Activated CD8-positive, alpha-beta memory T cell treated with anti-CD3 and anti-CD28 coated beads, Interleukin-2, amount 50 U/mL, for 4 hours (primary cell): ENCODE results near the gene CACNA2D2.

Experiments used
- DNase-seq: peaks from one replicate; pipeline ENCODE4 v3.0.0-alpha.2; 2020

Gene CACNA2D2

DNA sequence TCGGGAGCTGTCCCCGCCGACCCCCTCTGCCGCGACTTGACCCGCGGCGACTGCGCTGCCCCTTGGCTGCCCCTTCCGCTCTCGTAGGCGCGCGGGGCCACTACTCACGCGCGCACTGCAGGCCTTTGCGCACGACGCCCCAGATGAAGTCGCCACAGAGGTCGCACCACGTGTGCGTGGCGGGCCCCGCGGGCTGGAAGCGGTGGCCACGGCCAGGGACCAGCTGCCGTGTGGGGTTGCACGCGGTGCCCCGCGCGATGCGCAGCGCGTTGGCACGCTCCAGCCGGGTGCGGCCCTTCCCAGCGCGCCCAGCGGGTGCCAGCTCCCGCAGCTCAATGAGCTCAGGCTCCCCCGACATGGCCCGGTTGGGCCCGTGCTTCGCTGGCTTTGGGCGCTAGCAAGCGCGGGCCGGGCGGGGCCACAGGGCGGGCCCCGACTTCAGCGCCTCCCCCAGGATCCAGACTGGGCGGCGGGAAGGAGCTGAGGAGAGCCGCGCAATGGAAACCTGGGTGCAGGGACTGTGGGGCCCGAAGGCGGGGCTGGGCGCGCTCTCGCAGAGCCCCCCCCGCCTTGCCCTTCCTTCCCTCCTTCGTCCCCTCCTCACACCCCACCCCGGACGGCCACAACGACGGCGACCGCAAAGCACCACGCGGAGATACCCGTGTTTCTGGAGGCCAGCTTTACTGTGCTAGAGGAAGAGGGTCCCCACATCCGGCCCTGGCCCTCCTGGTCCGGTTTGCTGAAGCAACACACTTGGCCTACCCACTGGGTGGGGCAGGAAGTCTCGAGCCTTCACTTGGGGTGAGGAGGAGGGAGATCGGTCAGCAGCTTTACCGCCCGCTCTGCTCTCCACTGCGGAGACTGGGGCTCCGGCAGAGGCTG is 162.7 kb downstream of the CACNA2D2 start, which contains the start of gene RASSF1:
Gene RASSF1, minus strand, starts transcription at position 389 of the 882 bp plus-strand sequence. Its CDS starts 31 bp downstream, at position 358.
- DNase-seq = peak; percentile 53

DNA sequence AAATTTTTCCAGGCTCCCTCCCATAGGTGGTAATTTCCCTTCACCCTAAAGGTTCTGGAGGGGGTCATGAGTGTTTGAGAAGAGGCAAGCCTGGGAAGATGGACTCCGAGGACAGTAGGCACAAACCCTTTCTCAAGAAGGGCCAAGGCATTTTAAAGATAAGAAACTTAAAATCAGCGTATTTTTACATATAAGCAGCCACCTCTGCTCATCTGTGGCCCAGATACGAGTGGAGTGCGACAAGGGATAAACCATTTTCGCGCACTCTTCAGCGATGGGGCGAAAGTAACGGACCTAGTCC is 163.3 kb downstream of the CACNA2D2 start:
- no peak for DNase-seq

DNA sequence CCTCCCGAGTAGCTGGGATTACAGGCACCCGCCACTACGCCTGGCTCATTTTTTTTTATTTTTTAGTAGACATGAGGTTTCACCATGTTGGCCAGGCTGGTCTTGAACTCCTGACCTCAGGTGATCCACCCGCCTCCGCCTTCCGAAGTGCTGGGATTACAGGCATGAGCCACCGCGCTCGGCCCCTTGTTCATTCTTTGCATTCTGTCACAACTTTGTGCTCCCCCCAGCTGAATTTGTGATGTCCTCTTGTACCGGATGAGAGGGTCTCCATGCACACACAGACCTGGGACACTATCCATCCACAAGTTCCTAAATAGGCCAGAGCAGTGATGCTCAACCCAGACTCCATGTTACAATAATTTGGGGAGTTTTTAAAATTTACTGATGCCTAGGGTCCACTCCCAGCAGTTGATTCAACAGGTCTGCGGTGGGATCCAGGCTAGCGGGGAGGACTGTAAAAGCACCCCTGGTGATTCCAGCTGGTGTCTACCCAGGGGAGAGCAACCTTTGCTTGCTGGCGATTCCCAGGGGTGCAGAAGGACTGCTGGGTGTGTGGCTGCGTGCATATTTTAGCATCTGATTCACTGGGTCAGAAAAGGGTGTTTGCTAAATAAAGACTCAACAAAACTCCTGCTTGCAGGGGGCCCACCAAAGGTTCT is 163.8 kb downstream of the CACNA2D2 start:
- DNase-seq = no peak

DNA sequence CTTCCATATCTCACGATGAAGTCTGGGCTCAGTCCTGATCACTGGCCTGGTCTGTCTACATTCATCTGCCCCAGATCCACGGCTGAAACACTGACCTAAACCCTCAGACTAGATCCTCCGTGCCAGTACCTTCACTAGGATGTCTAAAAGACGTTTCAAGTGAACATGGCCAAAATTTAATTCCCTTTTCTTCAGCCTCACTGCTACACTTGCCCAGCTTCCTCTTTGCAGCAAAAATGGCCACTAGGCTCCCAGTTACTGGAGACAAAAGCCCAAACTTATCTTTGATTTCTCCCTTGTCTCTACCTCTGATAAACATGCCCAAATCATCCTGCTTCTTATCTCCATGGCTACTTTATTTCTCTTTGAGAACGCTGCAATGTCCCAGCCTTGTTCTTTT is 164.5 kb downstream of the CACNA2D2 start:
- DNase-seq = no peak

DNA sequence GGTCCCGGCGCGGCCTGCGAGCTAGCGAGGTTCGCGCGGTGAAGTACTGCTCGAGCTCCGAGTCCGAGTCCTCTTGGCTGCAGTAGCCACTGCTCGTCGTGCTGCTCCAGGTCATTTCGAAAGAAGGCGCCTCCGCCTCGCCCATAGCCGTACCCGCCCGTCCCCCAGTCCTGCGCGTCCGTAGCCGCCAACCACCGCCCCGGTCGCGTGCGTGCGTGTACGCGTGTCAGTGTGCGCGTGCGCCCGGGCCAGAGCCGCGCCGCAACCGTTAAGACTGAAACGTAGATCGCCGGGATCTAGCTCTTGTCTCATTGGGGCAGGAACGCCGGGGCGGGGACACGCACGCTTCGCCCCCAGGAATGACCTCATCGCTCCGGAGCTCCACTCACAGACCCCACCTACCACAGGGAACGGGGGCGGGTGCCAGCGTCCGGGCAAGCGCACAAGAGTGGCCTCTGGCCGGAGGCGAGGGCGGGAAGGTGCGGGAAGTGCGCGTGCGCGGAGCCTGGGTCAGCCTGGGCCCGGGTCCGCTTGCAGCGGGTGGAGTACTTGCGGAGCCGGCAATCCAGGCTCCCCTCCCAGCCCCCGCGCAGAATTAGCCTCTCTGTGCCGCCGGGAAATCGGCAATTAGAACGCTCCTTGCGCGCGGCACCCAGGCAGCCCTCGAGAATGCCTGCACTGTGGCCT is 166.1 kb downstream of the CACNA2D2 start:
- DNase-seq = peak; percentile 94

DNA sequence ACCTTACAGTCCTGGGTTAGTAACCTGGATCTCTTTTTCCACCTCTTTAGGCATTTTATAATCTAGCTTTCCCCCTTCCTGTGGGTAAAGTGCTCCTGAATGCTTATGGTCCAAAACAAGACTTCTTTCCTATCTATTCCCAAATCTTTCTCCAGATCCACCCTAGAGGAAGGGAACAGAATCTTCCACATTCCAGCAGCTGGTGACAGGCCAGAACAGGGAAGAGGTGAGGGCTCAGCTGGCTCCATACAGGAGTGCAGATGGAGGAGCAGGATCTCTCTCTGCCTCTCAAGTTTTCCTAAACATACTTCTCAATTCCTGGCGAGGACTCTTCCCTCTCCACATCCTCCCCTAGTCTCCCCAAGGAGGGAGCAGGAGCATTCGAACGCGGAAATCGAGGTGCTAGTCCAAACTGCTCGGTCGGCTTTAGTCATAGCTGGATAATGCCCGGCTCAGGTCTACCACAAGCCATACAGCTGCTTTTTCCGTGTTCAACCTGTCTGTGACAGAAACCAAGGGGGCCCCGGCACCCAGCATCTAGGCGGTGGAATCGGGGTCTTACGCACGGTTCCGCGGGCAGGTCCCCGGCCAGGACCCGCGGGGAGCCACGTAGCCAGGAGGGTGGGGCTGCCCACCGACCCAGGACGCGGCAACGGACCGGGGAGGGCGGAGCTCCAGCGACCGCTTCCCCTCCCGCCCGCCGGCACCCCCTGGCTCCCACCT is 166.8 kb downstream of the CACNA2D2 start:
- DNase-seq = no peak

DNA sequence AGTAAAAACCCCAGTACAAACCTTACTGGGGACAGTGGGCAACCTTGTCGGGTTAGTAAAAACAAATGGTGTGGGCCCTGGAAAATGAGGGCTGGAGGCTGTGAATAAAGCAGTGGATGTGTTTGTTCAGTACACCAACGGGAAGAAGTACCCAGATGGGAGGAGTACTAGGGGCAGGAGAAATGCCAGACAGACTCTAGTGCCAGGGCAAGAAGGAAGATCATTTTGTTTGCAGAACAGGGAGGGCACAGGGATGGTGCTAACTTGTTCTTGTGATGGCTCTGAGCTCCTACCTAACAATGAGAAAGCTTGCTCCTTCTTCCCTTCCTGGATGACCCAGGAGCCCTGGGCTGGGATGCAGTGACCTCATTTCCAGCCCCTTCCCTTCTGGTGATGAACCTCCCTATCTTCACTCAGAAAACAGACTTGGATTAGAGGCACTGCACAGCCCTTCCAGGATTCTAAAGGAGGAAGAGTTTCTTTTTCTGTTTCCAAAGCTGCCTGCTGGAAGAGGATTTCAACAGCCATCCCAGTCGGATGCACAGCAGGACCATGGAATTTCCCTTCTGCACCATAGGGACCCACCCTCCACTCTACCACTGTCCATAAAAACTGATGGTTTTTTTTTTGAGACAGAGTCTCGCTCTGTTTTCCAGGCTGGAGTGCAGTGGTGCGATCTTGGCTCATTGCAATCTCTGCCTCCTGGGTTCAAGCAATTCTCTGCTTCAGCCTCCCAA is 168.9 kb downstream of the CACNA2D2 start:
- DNase-seq = no peak

DNA sequence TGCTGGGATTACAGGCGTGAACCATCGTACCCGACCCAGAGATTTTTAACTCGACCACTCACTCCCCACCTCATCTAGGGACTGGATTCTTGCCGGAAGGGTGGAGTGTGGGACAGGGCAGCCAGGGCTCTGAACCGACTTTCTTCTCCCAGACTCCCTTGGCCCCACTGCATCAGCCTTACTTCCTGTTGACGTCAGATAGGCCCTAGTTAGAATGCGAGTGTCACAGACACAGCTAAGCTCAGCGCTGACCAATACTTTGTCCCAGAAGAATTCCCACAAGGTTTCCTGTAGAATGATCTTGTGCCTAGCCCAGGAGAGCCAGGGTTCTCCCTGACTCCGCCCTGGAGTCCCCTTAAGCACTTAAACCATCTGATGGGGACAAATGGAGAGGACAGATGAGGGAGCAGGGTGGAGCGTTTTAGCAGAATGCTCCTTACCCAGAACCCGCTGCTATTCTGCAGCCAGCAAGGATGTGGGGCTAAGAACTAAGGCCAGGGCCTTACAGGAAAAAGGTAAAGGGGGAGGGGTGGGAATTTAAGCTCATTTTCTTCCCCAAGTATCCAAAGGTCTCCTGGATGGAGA is 169.6 kb downstream of the CACNA2D2 start:
- no peak for DNase-seq

DNA sequence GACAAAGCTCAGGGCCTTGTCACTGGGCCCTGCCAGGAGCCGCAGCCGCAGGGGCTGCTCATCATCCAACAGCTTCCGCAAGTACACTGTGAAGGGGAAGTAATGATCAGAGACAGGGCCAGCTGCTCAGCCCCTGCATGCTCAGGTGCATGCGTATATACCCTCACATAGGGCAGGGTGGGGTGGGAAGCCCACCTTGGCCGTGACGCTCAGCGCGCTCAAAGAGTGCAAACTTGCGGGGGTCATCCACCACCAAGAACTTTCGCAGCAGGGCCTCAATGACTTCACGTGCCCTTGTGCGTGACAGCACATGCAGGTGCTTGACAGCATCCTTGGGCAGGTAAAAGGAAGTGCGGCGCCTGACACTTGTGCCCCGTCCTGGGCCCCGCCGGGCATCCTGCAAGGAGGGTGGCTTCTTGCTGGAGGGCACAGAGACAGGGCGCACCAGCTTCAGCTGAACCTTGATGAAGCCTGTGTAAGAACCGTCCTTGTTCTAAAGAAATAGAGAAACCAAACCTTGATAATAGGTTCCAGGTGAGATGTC is 172.0 kb downstream of the CACNA2D2 start:
- DNase-seq = no peak

DNA sequence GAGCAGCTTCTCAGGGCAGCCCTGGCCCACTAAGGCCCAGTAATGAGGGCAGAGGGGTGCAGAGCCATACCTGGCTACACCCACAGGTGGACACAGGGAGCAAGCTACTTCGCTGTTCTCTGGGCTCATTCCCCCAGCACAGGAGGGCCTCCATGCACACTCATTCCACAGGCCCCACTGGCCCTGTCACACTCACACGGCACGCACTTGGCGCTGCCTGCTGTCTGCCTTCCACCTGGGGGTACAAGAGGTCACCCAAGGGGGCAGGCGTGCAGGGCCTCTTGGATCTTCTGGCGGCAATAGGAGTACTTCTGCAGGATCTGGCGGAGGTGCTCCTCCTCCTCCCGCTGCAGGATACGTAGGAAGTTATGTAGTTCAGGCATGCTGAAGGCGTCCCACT is 173.1 kb downstream of the CACNA2D2 start:
- no peak for DNase-seq

DNA sequence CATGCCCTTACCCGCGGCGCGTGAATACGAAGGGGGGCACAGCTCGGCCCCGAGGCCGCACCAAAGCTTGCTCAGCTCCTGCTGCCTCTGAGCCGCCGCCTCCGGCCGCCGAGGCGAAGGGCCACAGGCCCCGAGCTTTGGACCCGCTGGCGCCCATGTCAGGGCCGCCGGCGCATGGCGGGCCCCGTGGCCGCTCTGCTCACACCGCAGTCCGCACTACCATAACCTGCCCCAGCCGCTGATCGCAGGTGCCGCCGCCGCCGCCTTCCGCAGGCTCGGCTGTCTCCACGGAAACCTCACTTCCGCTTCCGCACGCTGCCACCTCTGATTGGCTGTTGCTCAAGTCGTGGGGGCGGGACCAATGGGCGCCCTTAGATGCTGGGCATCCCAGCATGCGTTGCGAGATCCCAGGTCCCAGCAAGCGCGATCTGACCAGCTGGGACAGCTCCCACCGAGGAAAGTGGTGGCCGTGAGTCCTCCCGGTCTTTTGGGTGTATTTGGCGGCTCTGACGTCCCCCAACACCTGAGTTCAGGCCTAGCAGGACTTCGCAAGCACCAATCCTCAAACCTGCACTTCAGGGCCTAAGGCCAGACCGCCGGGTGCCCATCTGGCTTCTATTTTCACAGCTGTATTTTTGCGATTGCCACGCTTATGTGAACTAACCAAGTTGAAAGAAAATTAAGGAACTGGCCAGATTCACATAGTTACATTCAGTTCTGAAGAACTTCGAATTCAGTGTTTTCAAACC is 175.3 kb downstream of the CACNA2D2 start, which contains the start of gene TUSC2:
Gene TUSC2, minus strand, starts transcription at position 281 of the 749 bp plus-strand sequence. Its CDS starts 124 bp downstream, at position 157.
- DNase-seq = peak; percentile 94

DNA sequence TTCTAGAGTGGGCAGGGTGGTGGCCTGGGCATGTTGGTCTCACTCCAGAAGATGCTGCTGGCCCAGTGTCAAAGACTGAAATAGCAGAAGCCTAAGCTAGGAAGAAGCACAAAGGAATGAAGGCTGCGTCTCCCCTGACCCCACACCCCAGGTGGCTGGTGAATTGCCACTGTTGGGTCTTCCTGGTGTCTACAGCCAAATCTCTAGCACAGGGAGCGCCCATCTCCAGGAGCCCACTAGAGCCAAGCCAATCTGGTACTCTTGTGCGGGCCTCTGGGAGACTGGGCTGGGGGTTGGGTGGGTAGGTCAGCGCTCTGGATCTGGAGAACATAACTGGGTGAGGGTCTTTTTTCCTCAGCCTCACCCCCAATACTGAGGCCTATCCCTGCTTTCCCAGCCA is 176.3 kb downstream of the CACNA2D2 start:
- no peak for DNase-seq

DNA sequence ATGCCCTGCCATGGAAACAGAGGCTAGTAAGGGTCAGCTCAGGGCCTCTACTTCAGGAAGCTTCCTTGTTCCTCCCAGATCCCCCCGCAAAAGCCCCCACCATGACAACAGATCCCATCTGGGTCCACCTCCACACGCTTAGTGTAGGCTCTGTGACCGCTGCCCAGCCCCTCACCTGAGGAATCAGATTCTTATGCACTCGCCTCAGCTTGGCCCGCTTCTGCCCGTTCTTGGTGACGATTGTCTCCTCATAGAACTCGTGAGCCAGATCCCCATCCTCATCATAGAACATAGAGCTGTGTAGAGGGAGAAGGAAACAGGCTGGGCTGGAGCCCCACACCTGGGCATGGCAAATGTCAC is 177.3 kb downstream of the CACNA2D2 start:
- DNase-seq = no peak

DNA sequence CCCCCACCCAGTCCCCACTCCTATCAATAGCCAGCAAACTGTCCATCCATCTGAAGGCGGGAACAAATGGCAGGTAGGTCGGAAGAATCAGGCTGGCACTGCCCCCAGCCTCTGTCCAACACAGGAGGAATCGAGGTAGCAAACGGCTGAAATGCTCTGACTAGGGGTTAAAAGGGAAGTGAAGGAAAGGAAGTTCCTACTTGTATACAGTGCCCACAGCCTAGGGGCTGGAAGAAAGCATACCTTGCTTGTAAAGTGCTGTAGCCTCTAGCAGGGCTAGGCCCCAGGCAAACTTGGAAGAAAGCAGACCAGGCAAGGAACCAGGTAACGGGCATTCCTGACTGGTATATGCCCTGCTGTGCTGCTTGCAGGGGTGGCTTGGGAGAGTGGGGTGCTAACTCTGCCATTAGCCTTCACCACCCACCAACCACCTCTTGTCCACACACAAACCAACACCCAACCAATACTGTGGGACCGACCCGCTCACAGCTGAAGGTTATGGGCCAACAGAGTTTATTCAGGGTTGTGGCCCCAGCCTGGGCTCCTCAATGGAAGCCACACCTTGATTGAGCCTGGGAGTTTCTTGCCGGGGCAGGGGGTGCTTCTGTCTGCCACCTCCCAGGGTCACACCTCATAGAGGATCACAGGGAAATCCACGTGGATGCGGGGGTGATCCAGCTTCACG is 177.8 kb downstream of the CACNA2D2 start:
- no peak for DNase-seq

DNA sequence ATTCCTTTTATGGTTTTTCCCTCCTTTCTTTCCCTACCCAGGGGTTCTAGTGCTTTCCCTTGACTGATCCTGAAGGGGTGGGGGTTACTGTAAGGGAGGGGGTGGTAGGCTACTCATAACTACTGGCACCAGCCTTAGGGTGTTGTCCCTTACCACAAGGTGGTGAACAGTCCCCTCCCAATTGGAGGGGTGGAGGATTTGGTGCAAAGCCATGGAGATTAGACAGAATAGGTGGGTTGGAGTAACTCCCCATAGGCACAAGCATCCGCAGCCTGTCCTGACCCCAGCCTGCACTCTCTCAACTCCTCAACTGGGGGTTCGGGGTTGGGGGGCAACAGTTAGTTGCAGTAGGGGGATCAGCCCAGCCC is 178.3 kb downstream of the CACNA2D2 start:
- no peak for DNase-seq

DNA sequence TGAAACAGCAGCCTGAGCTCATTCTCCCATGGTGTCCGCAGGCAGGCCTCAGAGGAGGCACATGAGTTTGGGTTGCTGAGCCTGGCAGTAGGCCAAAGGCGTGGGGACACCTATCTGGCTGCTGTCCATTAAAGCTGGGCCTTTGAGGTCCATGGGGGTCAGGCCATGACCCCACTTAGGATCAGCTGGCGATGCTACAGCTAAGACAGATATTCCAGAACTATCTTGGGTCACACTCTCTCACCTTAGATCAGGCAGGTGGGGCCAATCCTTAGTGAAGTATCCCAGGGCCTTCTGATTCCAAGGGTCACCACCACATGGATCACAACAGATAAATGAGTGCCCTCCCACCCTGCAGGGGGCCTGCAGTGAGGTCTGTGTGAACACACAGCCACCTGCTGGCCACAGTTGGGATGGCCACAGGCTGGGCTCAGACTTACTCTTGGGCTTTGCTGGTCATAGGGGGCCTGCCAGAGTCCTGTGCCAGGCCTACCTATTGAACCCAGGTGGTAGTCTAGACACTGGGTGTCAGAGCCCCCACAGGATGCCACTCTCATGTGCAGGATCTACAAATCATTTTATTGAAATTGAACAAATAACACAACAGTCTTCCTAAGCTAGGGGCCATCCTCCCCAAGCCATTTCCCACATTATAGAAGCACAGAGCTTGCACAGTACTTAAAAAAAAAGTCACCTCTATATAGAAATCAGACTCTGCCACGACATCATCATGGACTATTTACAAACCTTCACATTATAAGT is 178.9 kb downstream of the CACNA2D2 start:
- peak; percentile 66 for DNase-seq

DNA sequence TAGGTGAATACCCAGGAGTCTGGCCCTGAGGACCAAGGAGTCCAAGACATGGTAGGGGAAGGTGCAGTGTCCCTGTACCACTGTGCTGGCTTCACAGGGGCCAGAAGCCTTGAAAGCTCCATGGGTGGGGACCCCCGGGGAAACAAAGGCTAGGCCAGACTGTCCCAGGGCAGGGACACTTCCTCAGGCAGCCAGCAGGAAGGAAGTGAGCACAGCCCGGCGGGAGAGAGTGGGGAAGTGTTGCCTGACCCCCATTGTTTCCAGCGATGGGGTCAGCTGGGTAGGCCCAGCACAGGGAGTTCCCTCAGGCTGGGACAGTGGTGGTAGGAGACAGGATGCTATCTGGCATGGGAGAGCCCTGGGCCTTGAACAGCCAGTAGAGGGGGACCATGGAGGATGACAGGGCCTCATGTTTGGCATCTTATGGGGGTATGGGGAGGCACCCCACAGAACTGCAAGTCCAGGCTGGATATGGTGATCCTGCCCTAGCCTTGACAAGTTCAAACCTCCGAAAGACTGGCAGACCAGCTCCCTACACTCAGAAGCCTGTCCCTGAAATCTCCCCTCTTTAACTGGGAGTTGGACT is 179.7 kb downstream of the CACNA2D2 start:
- no peak for DNase-seq

DNA sequence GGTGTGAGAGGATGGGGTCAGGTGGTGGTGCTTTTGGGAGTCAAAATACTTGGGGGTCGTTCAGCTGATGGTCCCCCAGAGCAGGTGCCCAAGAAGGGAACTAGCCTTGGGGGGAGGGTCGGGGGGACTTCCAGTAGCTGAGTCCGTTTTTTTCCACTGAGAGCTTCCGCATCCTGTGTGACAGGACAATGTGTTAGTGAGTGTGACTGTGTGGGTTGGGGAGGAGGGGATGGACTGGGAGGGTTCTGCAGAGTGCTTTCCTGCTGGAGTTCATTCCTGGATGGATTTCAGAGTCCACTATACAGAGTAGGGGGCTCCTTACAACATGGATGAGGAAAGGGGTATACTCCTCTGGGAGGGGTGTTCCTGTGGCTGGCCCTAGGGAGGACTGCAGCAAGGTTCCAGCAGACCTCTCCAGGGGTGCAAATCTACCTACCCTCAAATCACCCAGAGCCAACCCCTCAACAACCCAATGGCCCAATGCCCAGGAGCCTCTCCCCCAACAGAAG is 180.3 kb downstream of the CACNA2D2 start:
- no peak for DNase-seq
